Activated B cell treated with CpG ODN at 0.5 μM for 24 hours (primary cell): ENCODE data around the gene GTF3C2. TPM values are rescaled to one million over a fixed set of nuclear protein-coding genes. Genes with fewer than 3 reads are reported as not detected.
"Not testable (repeated sequence)": the region's sequence is repeated elsewhere in the genome, so short reads cannot be mapped to it uniquely, and the experiment has no call there.

Experiments used
- ATAC-seq: fragments of 200-7000 bp; cut with Tn5 transposase; one replicate; pipeline ENCODE4 v1.10.0; 2021; ENCODE audit warnings: low read depth, mild to moderate bottlenecking, moderate library complexity
- CTCF ChIA-PET: fragments of 350-600 bp; sonication (Branson Sonifier 250); formaldehyde crosslinking; loops from one replicate; lab custom pipeline; 2021; ENCODE audit warnings: antibody characterized with exemption; lab: Charles Lee
- POLR2A ChIA-PET: fragments of 350-600 bp; sonication (Branson Sonifier 250); formaldehyde crosslinking; loops from one replicate; lab custom pipeline; 2021; ENCODE audit warnings: antibody characterized with exemption; lab: Charles Lee
- DNase-seq: peaks from one replicate; pipeline ENCODE4 v3.0.0; 2022
- H3K27ac Mint-ChIP-seq: one replicate; pipeline ENCODE4 v1.8.0; 2020; ENCODE audit warnings: mixed read lengths
- H3K27me3 Mint-ChIP-seq: one replicate; pipeline ENCODE4 v1.8.0; 2021; ENCODE audit warnings: mixed read lengths
- H3K36me3 Mint-ChIP-seq: one replicate; pipeline ENCODE4 v1.8.0; 2021; ENCODE audit warnings: low read depth, mixed read lengths
- H3K4me1 Mint-ChIP-seq: one replicate; pipeline ENCODE4 v1.8.0; 2021; ENCODE audit warnings: mixed read lengths
- H3K4me3 Mint-ChIP-seq: one replicate; pipeline ENCODE4 v1.8.0; 2020; ENCODE audit warnings: mild to moderate bottlenecking, mixed read lengths
- H3K9me3 Mint-ChIP-seq: one replicate; pipeline ENCODE4 v1.8.0; 2020; ENCODE audit warnings: mixed read lengths
- intact Hi-C: fragments of 100-400 bp; cut with micrococcal nuclease; formaldehyde crosslinking; loops from one replicate; pipeline ENCODE4 v1.15.1; 2024
- total RNA-seq: library from RNA; stranded (reverse); gene quantifications from 2 replicates; pipeline ENCODE4 v1.2.3, GENCODE V29; 2022
- TF ChIP-seq, protein P1 (sequence below): fragments of 200-600 bp; IDR thresholded peaks from one replicate; pipeline ENCODE4 v1.8.0; 2022; ENCODE audit warnings: antibody characterized with exemption, mild to moderate bottlenecking

The GTF3C2 gene
- total RNA-seq, 1 donor from 2014 or later = 119 TPM

GRCh38 chr2:27322766-27323595 lies 33.6 kb downstream of the GTF3C2 start, which contains the start of gene MPV17:
Gene MPV17 (minus strand): TSS chr2:27323097. CDS start chr2:27322517, 580 bp downstream.
- CTCF ChIA-PET = interaction anchor here (1.3 kb wide), 1 partner anchor 20 kb away, joined by 7 read pairs; no protein-coding TSS in a partner anchor
- H3K27me3 Mint-ChIP-seq = no peaks in the 10 kb centered on the region
- H3K4me3 Mint-ChIP-seq = peak within 1 kb of the TSS; percentile 99
- POLR2A ChIA-PET = interaction anchor here (0.7 to 2.7 kb wide), 13 partner anchors 13 to 305 kb away, joined by 3 to 26 read pairs (median 4); partner anchors contain the start of genes ATRAID, CCDC121, EIF2B4 and GPN1
- DNase-seq = peak; percentile 79
- H3K36me3 Mint-ChIP-seq = peaks cover 32% of the 10 kb centered on the region
- peaks cover 25% of the 10 kb centered on the region for H3K4me1 Mint-ChIP-seq
- no peaks in the 10 kb centered on the region for H3K9me3 Mint-ChIP-seq
- TF ChIP-seq, protein P1, sequence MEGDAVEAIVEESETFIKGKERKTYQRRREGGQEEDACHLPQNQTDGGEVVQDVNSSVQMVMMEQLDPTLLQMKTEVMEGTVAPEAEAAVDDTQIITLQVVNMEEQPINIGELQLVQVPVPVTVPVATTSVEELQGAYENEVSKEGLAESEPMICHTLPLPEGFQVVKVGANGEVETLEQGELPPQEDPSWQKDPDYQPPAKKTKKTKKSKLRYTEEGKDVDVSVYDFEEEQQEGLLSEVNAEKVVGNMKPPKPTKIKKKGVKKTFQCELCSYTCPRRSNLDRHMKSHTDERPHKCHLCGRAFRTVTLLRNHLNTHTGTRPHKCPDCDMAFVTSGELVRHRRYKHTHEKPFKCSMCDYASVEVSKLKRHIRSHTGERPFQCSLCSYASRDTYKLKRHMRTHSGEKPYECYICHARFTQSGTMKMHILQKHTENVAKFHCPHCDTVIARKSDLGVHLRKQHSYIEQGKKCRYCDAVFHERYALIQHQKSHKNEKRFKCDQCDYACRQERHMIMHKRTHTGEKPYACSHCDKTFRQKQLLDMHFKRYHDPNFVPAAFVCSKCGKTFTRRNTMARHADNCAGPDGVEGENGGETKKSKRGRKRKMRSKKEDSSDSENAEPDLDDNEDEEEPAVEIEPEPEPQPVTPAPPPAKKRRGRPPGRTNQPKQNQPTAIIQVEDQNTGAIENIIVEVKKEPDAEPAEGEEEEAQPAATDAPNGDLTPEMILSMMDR = no peak
- intact Hi-C loops = loop anchor here (1.0 to 2.0 kb wide), 10 partner anchors 20 to 306 kb away; partner anchors contain the start of genes ATRAID, CCDC121, EIF2B4 and GPN1
- peak within 1 kb of the TSS; percentile 96 for H3K27ac Mint-ChIP-seq
- peak; percentile 95 for ATAC-seq

GRCh38 chr2:27322301-27322765 lies 34.2 kb downstream of the GTF3C2 start:
- peak overlapping the region; percentile 99 for H3K4me3 Mint-ChIP-seq
- peaks cover 25% of the 10 kb centered on the region for H3K4me1 Mint-ChIP-seq
- no peaks in the 10 kb centered on the region for H3K27me3 Mint-ChIP-seq
- TF ChIP-seq, protein P1 = no peak
- ChIA-PET CTCF (interaction anchor here (1.3 kb wide), 1 partner anchor 19 kb away, joined by 7 read pairs; no protein-coding TSS in a partner anchor), POLR2A (interaction anchor here (0.7 to 2.7 kb wide), 11 partner anchors 14 to 306 kb away, joined by 3 to 26 read pairs (median 5); partner anchors contain the start of genes CCDC121, EIF2B4, GPN1 and GTF3C2)
- no peaks in the 10 kb centered on the region for H3K9me3 Mint-ChIP-seq
- intact Hi-C loops = loop anchor here (2.0 kb wide), 4 partner anchors 20 to 306 kb away; partner anchors contain the start of genes CCDC121, GPN1, NRBP1 and ZNF513
- ATAC-seq (peak; percentile 41), DNase-seq (no peak)
- H3K36me3 Mint-ChIP-seq = peaks cover 31% of the 10 kb centered on the region
- peak overlapping the region; percentile 96 for H3K27ac Mint-ChIP-seq

DNA sequence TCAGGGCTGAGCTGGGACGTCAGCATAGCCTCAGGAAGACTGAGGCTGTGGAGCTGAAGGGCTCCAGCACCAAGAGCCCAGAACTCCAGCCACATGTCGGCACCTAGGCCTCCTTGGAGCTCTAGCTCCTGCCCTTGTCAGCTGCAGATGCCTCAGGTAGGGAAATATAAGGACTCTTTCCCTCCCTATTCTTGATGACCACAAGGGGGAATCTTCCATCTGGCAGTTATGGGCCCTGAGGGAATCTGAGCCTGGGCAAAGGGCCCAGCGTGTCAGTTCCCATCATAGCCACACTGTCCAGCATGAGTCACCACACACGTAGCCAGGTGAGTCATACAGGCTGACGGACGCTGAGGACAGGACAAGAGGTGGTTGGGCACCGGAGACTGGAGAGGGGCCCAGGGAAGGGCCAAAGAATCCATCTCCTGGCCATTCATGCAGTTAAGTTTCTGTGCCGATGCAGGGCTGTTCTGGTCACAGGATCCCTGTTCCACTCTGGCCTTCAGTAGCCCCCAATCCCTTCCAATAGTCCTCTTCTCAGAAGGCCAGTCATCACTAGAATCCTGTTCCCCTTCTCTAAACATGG lies 35.5 kb downstream of the GTF3C2 start:
- ChIA-PET CTCF (no interaction called here), POLR2A (interaction anchor here (0.5 to 2.6 kb wide), 3 partner anchors 9 to 36 kb away, joined by 3 to 20 read pairs (median 7); partner anchors contain the start of gene GTF3C2)
- Mint-ChIP-seq H3K4me3 (no peak overlapping the region), H3K4me1 (peaks cover 25% of the 10 kb centered on the region), H3K36me3 (peaks cover 22% of the 10 kb centered on the region), H3K27ac (no peak overlapping the region), H3K27me3 (no peaks in the 10 kb centered on the region), H3K9me3 (no peaks in the 10 kb centered on the region)
- intact Hi-C loops = no loop called here
- TF ChIP-seq, protein P1 = no peak
- DNase-seq (no peak), ATAC-seq (no peak)

DNA sequence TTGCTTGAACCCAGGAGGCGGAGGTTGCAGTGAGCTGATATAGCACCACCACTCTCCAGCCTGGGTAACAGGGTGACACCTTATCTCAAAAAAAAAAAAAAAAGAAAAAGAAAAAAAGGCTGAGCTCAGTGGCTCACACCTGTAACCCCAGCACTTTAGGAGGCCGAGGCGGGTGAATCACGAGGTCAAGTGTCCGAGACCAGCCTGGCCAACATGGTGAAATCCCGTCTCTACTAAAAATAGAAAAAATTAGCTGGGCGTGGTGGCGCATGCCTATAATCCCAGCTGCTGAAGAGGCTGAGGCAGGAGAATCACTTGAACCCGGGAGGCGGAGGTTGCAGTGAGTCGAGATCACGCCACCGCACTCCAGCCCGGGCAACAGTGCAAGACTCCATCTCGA lies 36.7 kb downstream of the GTF3C2 start:
- H3K27ac Mint-ChIP-seq, ATAC-seq, intact Hi-C loops, H3K27me3 Mint-ChIP-seq, CTCF ChIA-PET, H3K4me3 Mint-ChIP-seq, H3K9me3 Mint-ChIP-seq, DNase-seq: not testable (repeated sequence)
- peaks cover 16% of the 10 kb centered on the region for H3K36me3 Mint-ChIP-seq
- POLR2A ChIA-PET = interaction anchor here (0.5 kb wide), 1 partner anchor 9 kb away, joined by 13 read pairs; no protein-coding TSS in a partner anchor
- peaks cover 25% of the 10 kb centered on the region for H3K4me1 Mint-ChIP-seq

DNA sequence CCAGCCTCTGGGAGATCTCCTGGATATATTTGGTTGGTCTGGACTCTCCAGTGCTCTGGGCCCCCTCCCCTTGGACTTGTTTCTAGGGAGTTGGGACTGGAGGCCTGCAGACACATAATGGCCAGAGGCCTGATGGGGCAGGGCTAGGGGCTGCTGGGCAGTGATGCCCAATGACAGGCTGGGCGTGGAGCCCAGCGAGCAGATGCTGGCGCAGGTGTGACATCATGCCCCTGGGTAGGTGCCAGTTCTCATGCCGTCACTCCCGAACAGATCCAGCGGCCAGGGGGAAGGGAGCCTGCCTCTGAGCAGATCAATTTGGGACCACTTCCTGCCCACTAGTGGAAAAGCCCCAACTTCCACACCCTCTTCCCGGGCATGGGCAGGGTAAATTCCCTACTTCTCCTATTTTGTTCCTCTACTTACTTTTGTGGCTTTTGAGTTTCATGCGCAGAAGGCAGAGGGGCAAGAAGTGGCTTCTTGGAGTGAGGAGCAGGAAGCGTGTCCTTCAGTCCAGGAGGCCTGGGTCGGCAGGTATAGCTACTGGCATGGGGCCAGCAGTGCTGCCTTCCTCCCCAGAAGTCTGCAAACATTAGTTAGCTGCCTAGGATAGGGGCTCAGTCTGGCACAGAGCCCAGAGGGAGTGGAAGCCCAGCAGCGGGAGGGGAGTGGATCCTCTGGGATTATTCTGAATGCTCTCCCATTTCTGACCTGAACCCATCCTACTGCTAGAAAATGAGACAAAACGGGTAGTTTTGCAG lies 39.7 kb downstream of the GTF3C2 start:
- H3K4me1 Mint-ChIP-seq = peaks cover 5% of the 10 kb centered on the region
- no peak for ATAC-seq
- intact Hi-C loops = no loop called here
- H3K4me3 Mint-ChIP-seq = no peak overlapping the region
- no peaks in the 10 kb centered on the region for H3K27me3 Mint-ChIP-seq
- TF ChIP-seq, protein P1 = no peak
- H3K9me3 Mint-ChIP-seq = no peaks in the 10 kb centered on the region
- ChIA-PET CTCF (no interaction called here), POLR2A (interaction anchor here (0.5 to 1.7 kb wide), 2 partner anchors 54 to 147 kb away, joined by 4 to 6 read pairs; no protein-coding TSS in a partner anchor)
- DNase-seq = no peak
- H3K36me3 Mint-ChIP-seq = peaks cover 15% of the 10 kb centered on the region
- no peak overlapping the region for H3K27ac Mint-ChIP-seq
